Cardiac fibroblast (primary cell): ENCODE data around the gene BTBD8.
A peak's percentile ranks its signal among the peaks of the same experiment; 100 is the strongest.
"Not testable (repeated sequence)": the region's sequence is repeated elsewhere in the genome, so short reads cannot be mapped to it uniquely, and the experiment has no call there.

Experiments used
- DNase-seq, 2 donors: peaks; one replicate each; pipeline versions ENCODE4 v3.0.0 to v3.0.0-alpha.2; 2010; ENCODE audit warnings: low read depth in 2 of 2
- H3K4me3 ChIP-seq, 2 donors: replicated peaks in 1 of 2; 1 replicate in 1 of 2; 2 replicates in 1 of 2; pipeline ENCODE4 v1.5.1; 2011; ENCODE audit warnings: low read depth in 2 of 2, low read length in 2 of 2, mild to moderate bottlenecking in 2 of 2, moderate library complexity in 1 of 2
- CTCF ChIP-seq: IDR thresholded peaks from one replicate; pipeline ENCODE4 v1.5.1; 2011; ENCODE audit warnings: low read depth, mild to moderate bottlenecking, low read length, inconsistent platforms

The BTBD8 gene

GRCh38 chr1:92075311-92075710 lies 4.8 kb upstream of the BTBD8 start, which contains the start of gene SETSIP:
SETSIP (minus strand) TSS chr1:92075411; CDS start chr1:92075411, 0 bp downstream.
- no peak for DNase-seq
- no peak for TF ChIP-seq CTCF
- no peak within 1 kb of the TSS for H3K4me3 ChIP-seq

- DNase-seq = no peak
- TF ChIP-seq CTCF = no peak
- no peak overlapping the region for H3K4me3 ChIP-seq
These were observed 3.8 kb upstream of the BTBD8 start for GRCh38 chr1:92076363-92076762.

GRCh38 chr1:92078077-92078476 lies 2.1 kb upstream of the BTBD8 start:
- not testable (repeated sequence) for DNase-seq, H3K4me3 ChIP-seq

- DNase-seq = no peak
- no peak for TF ChIP-seq CTCF
- no peak overlapping the region for H3K4me3 ChIP-seq
These were observed 704 bp upstream of the BTBD8 start for GRCh38 chr1:92079441-92079840.

- H3K4me3 ChIP-seq = peak overlapping the region; percentile 78 to 80
- DNase-seq = no peak
- no peak for TF ChIP-seq CTCF
These were observed 886 bp downstream of the BTBD8 start for GRCh38 chr1:92081031-92081430.

- H3K4me3 ChIP-seq = no peak overlapping the region
- no peak for TF ChIP-seq CTCF
- DNase-seq = no peak
These were observed 4.5 kb downstream of the BTBD8 start for GRCh38 chr1:92084651-92085050.

- no peak for TF ChIP-seq CTCF
- no peak overlapping the region for H3K4me3 ChIP-seq
- peak in 1 of 2 donors; percentile 16 for DNase-seq
These were observed 5.6 kb downstream of the BTBD8 start for GRCh38 chr1:92085727-92086126.
